GM12891 (cell line): Measurements from ENCODE around the gene NR6A1.
A peak's percentile ranks its signal among the peaks of the same experiment; 100 is the strongest.

ENCODE experiments used
- DNase-seq: peaks from one replicate; pipeline ENCODE4 v3.0.0; 2011; ENCODE audit warnings: low spot score; ENCODE audit not compliant: insufficient read length
- FAIRE-seq: peaks from 2 replicates; lab custom pipeline; 2011; peaks lifted over from hg19 to GRCh38; lab: Jason Lieb, UNC
- PAX5 ChIP-seq: IDR thresholded peaks from 2 replicates; pipeline ENCODE4 v1.6.1; 2011; ENCODE audit warnings: low read length, moderate library complexity, mild to moderate bottlenecking; ENCODE audit not compliant: insufficient read depth, severe bottlenecking
- POLR2A ChIP-seq: IDR thresholded peaks from 2 replicates; pipeline ENCODE4 v1.6.1; 2011; ENCODE audit warnings: low read depth, low read length, control low read depth
- POLR2AphosphoS5 ChIP-seq: IDR thresholded peaks from 2 replicates; pipeline ENCODE4 v1.6.1; 2011; ENCODE audit warnings: low read depth, low read length, control low read depth
- POU2F2 ChIP-seq: IDR thresholded peaks from 2 replicates; pipeline ENCODE4 v1.6.1; 2011; ENCODE audit warnings: low read depth, mild to moderate bottlenecking, control low read depth, low read length, moderate library complexity
- SPI1 ChIP-seq: IDR thresholded peaks from 2 replicates; pipeline ENCODE4 v1.6.1; 2011; ENCODE audit warnings: low read depth, low read length, control low read depth
- TAF1 ChIP-seq: IDR thresholded peaks from 2 replicates; pipeline ENCODE4 v1.6.1; 2011; ENCODE audit warnings: low read depth, low read length, control low read depth

Gene NR6A1

DNA sequence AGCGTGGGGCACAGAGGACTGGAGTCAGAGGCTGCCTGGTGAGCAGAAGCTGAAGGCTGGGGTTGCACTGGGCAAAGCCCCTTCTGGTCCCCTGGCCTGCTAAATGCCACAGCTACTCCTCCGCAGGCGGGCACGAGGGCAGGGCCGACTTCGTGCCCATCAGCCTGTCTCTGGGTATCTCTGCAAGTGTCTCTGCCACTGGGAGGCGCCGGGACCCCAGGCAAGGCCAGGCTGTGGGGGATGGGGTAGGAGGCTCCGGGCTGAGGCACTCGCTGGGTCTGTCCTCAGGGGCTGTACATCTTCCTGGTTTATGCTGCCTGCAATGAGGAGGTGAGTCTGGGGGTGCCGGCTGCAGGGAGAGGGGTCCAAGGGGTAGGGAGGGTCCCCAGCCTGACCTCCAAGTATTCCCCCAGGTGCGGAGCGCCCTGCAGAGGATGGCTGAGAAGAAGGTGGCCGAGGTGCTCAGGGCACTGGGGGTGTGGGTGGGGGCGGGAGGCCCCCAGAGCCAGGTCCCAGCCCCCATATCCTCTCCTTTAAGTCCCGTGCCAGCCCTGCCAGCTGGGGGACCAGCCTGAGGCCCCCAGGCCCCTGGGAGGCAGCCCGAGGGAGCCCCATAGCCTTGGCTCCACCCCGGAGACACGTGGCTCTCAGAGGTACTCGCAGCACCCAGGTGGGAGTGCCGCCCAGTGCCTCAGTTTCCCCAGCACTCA lies 295.8 kb downstream of the NR6A1 start:
- FAIRE-seq (no peak), DNase-seq (no peak)
- TF ChIP-seq TAF1, result no peak
- TF ChIP-seq PAX5, result no peak
- TF ChIP-seq POU2F2, result no peak

DNA sequence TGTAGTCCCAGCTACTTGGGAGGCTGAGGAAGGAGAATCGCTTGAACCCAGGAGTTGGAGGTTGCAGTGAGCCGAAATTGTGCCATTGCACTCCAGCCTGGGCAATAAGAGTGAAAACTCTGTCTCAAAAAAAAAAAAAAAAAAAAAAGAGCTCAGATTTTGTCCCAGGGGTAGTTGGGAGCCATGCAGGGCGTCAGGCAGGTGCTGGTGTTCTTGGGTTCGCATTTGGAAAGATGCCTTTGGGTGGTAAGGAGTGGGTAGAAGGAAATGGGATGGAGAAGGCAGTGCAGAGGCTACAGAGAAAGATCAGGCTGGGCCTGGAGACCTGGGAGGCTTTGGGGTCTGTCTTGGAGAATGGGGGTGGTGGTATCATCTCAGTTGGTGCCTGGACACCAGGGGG lies 297.0 kb downstream of the NR6A1 start:
- FAIRE-seq (no peak), DNase-seq (no peak)
- no peak for TF ChIP-seq POLR2AphosphoS5
- TF ChIP-seq TAF1, result no peak
- TF ChIP-seq PAX5, result no peak
- no peak for TF ChIP-seq POU2F2
- no peak for TF ChIP-seq POLR2A
- TF ChIP-seq SPI1, result no peak

DNA sequence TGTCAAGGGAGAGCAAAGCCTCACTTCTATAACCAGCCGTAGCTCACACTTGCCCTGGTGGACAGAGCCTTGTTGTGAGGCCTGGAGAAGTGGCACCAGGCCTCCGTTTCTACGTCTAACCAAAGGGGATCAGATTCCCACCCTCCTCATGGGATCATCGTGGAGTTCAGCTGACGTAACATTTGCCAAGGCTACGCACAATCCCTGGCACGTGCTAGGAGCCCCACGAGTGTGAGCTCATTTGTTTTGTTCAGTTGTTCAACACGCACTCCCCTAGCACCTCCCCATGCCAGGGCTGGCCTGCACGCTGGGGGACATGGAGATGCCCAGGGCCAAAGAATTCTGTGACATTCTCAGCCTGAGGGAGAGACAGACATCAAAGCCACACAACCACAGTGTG lies 297.8 kb downstream of the NR6A1 start:
- FAIRE-seq (no peak), DNase-seq (no peak)
- no peak for TF ChIP-seq TAF1
- no peak for TF ChIP-seq PAX5

- no peak for DNase-seq
- FAIRE-seq, result no peak
- TF ChIP-seq POU2F2 (no peak), SPI1 (no peak), TAF1 (no peak), POLR2AphosphoS5 (no peak)
These were observed 298.3 kb downstream of the NR6A1 start for GRCh38 chr9:124472770-124473169.

- DNase-seq (no peak), FAIRE-seq (no peak)
- no peak for TF ChIP-seq TAF1
- TF ChIP-seq SPI1, result no peak
- no peak for TF ChIP-seq POLR2AphosphoS5
- TF ChIP-seq POU2F2, result no peak
- no peak for TF ChIP-seq PAX5
These were observed 299.4 kb downstream of the NR6A1 start for GRCh38 chr9:124471761-124472160.

DNA sequence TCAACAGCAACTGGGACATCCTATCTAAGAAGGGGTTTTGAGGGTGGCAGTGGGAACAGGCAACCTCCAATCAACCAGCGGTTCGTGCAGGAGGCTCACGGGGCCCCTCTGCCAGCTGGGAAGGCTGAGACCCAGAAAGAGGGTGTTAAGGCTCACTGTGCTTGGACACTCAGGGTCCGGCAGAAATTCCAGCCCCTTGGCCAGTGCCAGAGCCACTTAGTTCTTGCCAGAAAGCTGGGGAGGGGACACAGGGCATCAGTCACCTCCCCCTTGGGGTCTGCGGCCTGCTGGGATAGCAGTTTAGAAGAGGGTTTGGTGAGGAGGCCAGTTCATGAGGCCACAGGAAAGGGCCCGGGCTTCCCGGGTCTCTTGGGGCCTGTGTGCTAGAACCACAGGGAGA lies 300.4 kb downstream of the NR6A1 start:
- DNase-seq, result no peak
- FAIRE-seq, result no peak
- no peak for TF ChIP-seq SPI1
- TF ChIP-seq PAX5, result no peak
- TF ChIP-seq POLR2AphosphoS5, result no peak
- no peak for TF ChIP-seq TAF1
- no peak for TF ChIP-seq POU2F2
- TF ChIP-seq POLR2A, result no peak

DNA sequence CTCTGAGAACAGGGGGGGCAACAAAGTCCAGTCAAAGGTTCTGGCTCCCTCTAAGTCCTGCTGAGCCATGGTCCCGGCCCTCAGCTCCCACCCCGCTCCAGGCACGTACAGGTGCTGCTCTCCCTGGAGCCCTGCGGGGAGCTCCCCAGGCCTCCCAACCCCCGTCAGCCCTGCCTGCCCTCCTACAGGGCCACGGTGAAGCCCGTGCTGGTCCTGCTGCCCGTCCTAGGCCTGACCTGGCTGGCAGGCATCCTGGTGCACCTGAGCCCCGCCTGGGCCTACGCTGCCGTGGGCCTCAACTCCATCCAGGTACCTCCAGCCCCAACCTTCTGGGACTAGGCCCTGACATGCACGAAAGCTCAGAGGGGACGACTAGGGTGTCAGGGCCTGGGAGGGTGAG lies 300.8 kb downstream of the NR6A1 start:
- FAIRE-seq, result no peak
- DNase-seq, result no peak
- TF ChIP-seq POLR2AphosphoS5 (no peak), POLR2A (no peak), TAF1 (no peak), PAX5 (no peak), POU2F2 (no peak), SPI1 (no peak)

GRCh38 chr9:124469011-124469832 lies 301.9 kb downstream of the NR6A1 start:
- TF ChIP-seq POLR2AphosphoS5 (no peak), POU2F2 (no peak), PAX5 (no peak), TAF1 (no peak), POLR2A (no peak), SPI1 (no peak)
- DNase-seq, result no peak
- peak; percentile 78 for FAIRE-seq

DNA sequence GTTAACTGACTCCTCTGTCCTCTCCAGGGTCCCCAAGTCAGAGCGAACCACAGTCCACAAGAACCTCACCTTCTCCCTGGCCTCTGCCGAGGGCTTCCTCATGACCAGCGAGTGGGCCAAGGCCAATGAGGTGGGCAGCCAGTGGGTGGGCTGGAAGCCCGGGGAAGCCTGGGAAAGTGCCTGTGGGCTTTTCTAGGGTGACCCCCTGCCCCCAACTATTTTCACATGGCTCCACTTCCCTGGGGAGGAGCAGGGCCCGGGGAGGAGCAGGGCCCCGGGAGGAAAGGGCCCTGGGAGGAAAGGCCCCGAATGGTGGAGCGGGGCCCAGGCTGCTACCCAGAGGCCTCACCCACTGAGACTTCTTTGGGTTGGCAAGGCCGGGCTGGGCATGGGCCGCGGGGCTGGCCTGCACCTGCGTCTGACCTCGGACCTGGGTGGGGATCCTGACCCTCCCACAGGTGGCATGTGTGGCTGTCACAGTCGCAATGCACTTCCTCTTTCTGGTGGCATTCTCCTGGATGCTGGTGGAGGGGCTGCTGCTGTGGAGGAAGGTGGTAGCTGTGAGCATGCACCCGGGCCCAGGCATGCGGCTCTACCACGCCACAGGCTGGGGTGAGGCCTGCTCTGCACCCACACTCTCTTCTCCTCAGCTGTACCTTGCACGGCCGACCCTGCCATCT lies 302.9 kb downstream of the NR6A1 start:
- FAIRE-seq (no peak), DNase-seq (no peak)
- TF ChIP-seq SPI1 (peak; percentile 78), POLR2A (no peak)

GRCh38 chr9:124467410-124468060 lies 303.6 kb downstream of the NR6A1 start:
- TF ChIP-seq SPI1 (no peak), POLR2A (no peak), PAX5 (no peak), POLR2AphosphoS5 (no peak), TAF1 (no peak), POU2F2 (no peak)
- no peak for FAIRE-seq
- DNase-seq, result no peak
